Liver (tissue), 9 donors: ENCODE results near the gene ZNF429. TPM values are rescaled to one million over a fixed set of nuclear protein-coding genes. Genes with fewer than 3 reads are reported as not detected.

Experiments
- DNase-seq: peaks from one replicate; pipeline ENCODE4 v3.0.0-alpha.2; 2017; ENCODE audit warnings: low spot score
- H3K27ac ChIP-seq, 2 donors: one replicate each; pipeline ENCODE4 v1.7.0; 2013; ENCODE audit warnings: inconsistent platforms in 2 of 2, low read length in 2 of 2, control low read depth in 1 of 2, low read depth in 1 of 2, mild to moderate bottlenecking in 1 of 2
- H3K27me3 ChIP-seq, 4 donors: one replicate each; pipeline versions ENCODE4 v1.6.1 to v1.7.0; 2013; ENCODE audit warnings: low read length in 3 of 4, inconsistent platforms in 1 of 4, mild to moderate bottlenecking in 1 of 4, moderate library complexity in 1 of 4; ENCODE audit not compliant: control insufficient read depth in 4 of 4, insufficient read depth in 4 of 4
- H3K36me3 ChIP-seq, 4 donors: one replicate each; pipeline versions ENCODE4 v1.6.1 to v1.7.0; 2013; ENCODE audit warnings: low read length in 3 of 4, mild to moderate bottlenecking in 3 of 4, low read depth in 1 of 4, moderate library complexity in 1 of 4; ENCODE audit not compliant: control insufficient read depth in 4 of 4, insufficient read depth in 3 of 4
- H3K4me1 ChIP-seq, 4 donors: one replicate each; pipeline versions ENCODE4 v1.6.1 to v1.7.0; 2013; ENCODE audit warnings: low read length in 3 of 4, mild to moderate bottlenecking in 3 of 4, moderate library complexity in 1 of 4; ENCODE audit not compliant: control insufficient read depth in 4 of 4, insufficient read depth in 4 of 4
- H3K4me3 ChIP-seq, 3 donors: one replicate each; pipeline versions ENCODE4 v1.6.1 to v1.7.0; 2013; ENCODE audit warnings: low read length in 3 of 3, control low read depth in 1 of 3, low read depth in 1 of 3, mild to moderate bottlenecking in 1 of 3
- H3K9ac ChIP-seq, 2 donors: one replicate each; pipeline ENCODE4 v1.7.0; 2013; ENCODE audit warnings: low read length in 2 of 2, mild to moderate bottlenecking in 2 of 2, moderate library complexity in 2 of 2, control low read depth in 1 of 2, low read depth in 1 of 2
- H3K9me3 ChIP-seq, 4 donors: one replicate each; pipeline versions ENCODE4 v1.6.1 to v1.7.0; 2013; ENCODE audit warnings: low read length in 3 of 4; ENCODE audit not compliant: control insufficient read depth in 4 of 4
- EGR1 ChIP-seq, 2 donors: IDR thresholded peaks; 2 replicates each; pipeline ENCODE4 v1.6.1; 2016 to 2018; ENCODE audit warnings: antibody characterized with exemption in 2 of 2, low read depth in 2 of 2
- FOXA1 ChIP-seq: IDR thresholded peaks from 2 replicates; pipeline ENCODE4 v1.6.1; 2016; ENCODE audit warnings: antibody characterized with exemption
- HNF4A ChIP-seq, 2 donors: conservative IDR thresholded peaks; 2 replicates each; pipeline ENCODE4 v1.6.1; 2016; ENCODE audit warnings: antibody characterized with exemption in 2 of 2, mild to moderate bottlenecking in 2 of 2
- MAX ChIP-seq: IDR thresholded peaks from 2 replicates; pipeline ENCODE4 v1.6.1; 2016; ENCODE audit warnings: antibody characterized with exemption
- RAD21 ChIP-seq, 2 donors: IDR thresholded peaks; 2 replicates each; pipeline ENCODE4 v1.6.1; 2016; ENCODE audit warnings: antibody characterized with exemption in 2 of 2, mild to moderate bottlenecking in 2 of 2
- REST ChIP-seq: IDR thresholded peaks from 2 replicates; pipeline ENCODE4 v1.6.1; 2016; ENCODE audit warnings: antibody characterized with exemption, mild to moderate bottlenecking
- RXRA ChIP-seq, 2 donors: IDR thresholded peaks; 2 replicates each; pipeline ENCODE4 v1.6.1; 2017 to 2018; ENCODE audit warnings: antibody characterized with exemption in 2 of 2, mild to moderate bottlenecking in 1 of 2
- SP1 ChIP-seq: IDR thresholded peaks from 2 replicates; pipeline ENCODE4 v1.6.1; 2018; ENCODE audit warnings: antibody characterized with exemption, mild to moderate bottlenecking
- TAF1 ChIP-seq: conservative IDR thresholded peaks from 2 replicates; pipeline ENCODE4 v1.6.1; 2016; ENCODE audit warnings: antibody characterized with exemption, mild to moderate bottlenecking
- WGBS: extraction: QIAGEN DNeasy Blood & Tissue Kit; methylation state at CpG from one replicate; pipeline ENCODE4 v1.1.7; 2013; 5-methylcytosine and 5-hydroxymethylcytosine counted together
- polyA plus RNA-seq, 2 donors: library from polyadenylated mRNA; stranded (reverse) in 1 of 2; unstranded in 1 of 2; fragments of 200-250 nt in 1 of 2; fragments of >200 nt in 1 of 2; fragmentation: Nextera tagmentation in 1 of 2; extraction: Ambion mirVana in 1 of 2; gene quantifications; one replicate each; pipeline versions ENCODE4 v1.2.1 to v1.2.3, GENCODE V29; 2013 to 2015
- total RNA-seq, 2 donors: library from RNA; depleted of rRNA; stranded (reverse); fragments of >200 nt; gene quantifications; one replicate each; pipeline ENCODE4 v1.2.3, GENCODE V29; 2014
- TF ChIP-seq, protein P1 (sequence below): IDR thresholded peaks from 2 replicates; pipeline ENCODE4 v1.6.1; 2016; ENCODE audit warnings: antibody characterized with exemption
- TF ChIP-seq, protein P2 (sequence below): IDR thresholded peaks from 2 replicates; pipeline ENCODE4 v1.6.1; 2016; ENCODE audit warnings: antibody characterized with exemption
- donor health status: healthy.
- donor health status: healthy.
- donor health status: healthy.
- donor health status: healthy.
- donor health status: healthy.

ZNF429 gene
- total and polyA plus RNA-seq, 4 donors, result 4.0 to 10.1 (median 8.4) TPM

DNA sequence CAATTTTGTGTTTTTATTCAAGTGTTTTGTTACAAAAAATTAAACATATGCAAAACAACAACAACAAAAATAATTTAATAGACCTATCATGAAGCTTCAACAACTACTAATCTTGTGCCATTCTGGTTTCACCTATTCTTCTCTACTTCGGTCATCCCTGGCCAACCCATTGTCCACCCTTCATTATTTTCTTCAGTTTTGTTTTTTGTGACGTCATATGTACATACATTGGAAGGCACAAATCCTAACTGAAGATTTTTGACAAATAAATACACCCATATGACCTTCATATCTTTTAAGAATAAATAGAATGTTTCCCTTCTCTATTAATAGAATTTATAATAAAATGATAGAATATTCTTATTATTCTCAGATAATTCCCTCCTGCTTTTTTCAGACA is 69.2 kb downstream of the ZNF429 start:
- 69% methylated on average over 2 of the region's 2 CpGs for WGBS
- Histone ChIP-seq H3K27me3 (no peaks in the 10 kb centered on the region), H3K9me3 (peaks cover 11 to 24% (median 19%) of the 10 kb centered on the region in 4 donors), H3K4me3 (no peak overlapping the region), H3K4me1 (no peaks in the 10 kb centered on the region), H3K9ac (no peak overlapping the region), H3K36me3 (no peaks in the 10 kb centered on the region), H3K27ac (no peak overlapping the region)
- DNase-seq, result no peak
- no peak for TF ChIP-seq TAF1
- no peak for TF ChIP-seq EGR1 (IDR thresholded peaks at IDR 0.05; ENCODE audit: low read depth in 2 of 2)
- TF ChIP-seq HNF4A (conservative IDR thresholded peaks at IDR 0.05), result no peak
- TF ChIP-seq SP1, result no peak
- TF ChIP-seq, protein P1, sequence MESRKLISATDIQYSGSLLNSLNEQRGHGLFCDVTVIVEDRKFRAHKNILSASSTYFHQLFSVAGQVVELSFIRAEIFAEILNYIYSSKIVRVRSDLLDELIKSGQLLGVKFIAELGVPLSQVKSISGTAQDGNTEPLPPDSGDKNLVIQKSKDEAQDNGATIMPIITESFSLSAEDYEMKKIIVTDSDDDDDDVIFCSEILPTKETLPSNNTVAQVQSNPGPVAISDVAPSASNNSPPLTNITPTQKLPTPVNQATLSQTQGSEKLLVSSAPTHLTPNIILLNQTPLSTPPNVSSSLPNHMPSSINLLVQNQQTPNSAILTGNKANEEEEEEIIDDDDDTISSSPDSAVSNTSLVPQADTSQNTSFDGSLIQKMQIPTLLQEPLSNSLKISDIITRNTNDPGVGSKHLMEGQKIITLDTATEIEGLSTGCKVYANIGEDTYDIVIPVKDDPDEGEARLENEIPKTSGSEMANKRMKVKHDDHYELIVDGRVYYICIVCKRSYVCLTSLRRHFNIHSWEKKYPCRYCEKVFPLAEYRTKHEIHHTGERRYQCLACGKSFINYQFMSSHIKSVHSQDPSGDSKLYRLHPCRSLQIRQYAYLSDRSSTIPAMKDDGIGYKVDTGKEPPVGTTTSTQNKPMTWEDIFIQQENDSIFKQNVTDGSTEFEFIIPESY, result no peak
- no peak for TF ChIP-seq REST
- TF ChIP-seq MAX, result no peak
- no peak for TF ChIP-seq RAD21 (IDR thresholded peaks at IDR 0.05)
- TF ChIP-seq, protein P2, sequence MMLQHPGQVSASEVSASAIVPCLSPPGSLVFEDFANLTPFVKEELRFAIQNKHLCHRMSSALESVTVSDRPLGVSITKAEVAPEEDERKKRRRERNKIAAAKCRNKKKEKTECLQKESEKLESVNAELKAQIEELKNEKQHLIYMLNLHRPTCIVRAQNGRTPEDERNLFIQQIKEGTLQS, result no peak
- TF ChIP-seq RXRA (IDR thresholded peaks at IDR 0.05), result no peak

- Histone ChIP-seq H3K36me3 (no peaks in the 10 kb centered on the region), H3K9ac (no peak overlapping the region), H3K27me3 (no peaks in the 10 kb centered on the region), H3K27ac (no peak overlapping the region), H3K4me1 (no peaks in the 10 kb centered on the region), H3K9me3 (peaks cover 10 to 17% (median 13%) of the 10 kb centered on the region in 4 donors), H3K4me3 (no peak overlapping the region)
- no peak for TF ChIP-seq RXRA (IDR thresholded peaks at IDR 0.05)
- TF ChIP-seq FOXA1, result no peak
- TF ChIP-seq, protein P1, result no peak
- TF ChIP-seq TAF1, result no peak
- TF ChIP-seq RAD21 (IDR thresholded peaks at IDR 0.05), result no peak
- TF ChIP-seq REST, result no peak
- no peak for TF ChIP-seq SP1
- DNase-seq, result no peak
- 95% methylated on average over 3 of the region's 3 CpGs for WGBS
These were observed 71.1 kb downstream of the ZNF429 start for GRCh38 chr19:21576481-21576880.
